Activated B cell treated with CpG ODN at 0.5 μM for 24 hours (primary cell): Measurements from ENCODE around the gene SF3B1. TPM values are rescaled to one million over a fixed set of nuclear protein-coding genes. Genes with fewer than 3 reads are reported as not detected.

Experiments
- ATAC-seq: fragments of 200-7000 bp; cut with Tn5 transposase; one replicate; pipeline ENCODE4 v1.10.0; 2021; ENCODE audit warnings: low read depth, mild to moderate bottlenecking, moderate library complexity
- CTCF ChIA-PET: fragments of 350-600 bp; sonication (Branson Sonifier 250); formaldehyde crosslinking; loops from one replicate; lab custom pipeline; 2021; ENCODE audit warnings: antibody characterized with exemption; lab: Charles Lee
- POLR2A ChIA-PET: fragments of 350-600 bp; sonication (Branson Sonifier 250); formaldehyde crosslinking; loops from one replicate; lab custom pipeline; 2021; ENCODE audit warnings: antibody characterized with exemption; lab: Charles Lee
- DNase-seq: peaks from one replicate; pipeline ENCODE4 v3.0.0; 2022
- H3K27ac Mint-ChIP-seq: one replicate; pipeline ENCODE4 v1.8.0; 2020; ENCODE audit warnings: mixed read lengths
- H3K27me3 Mint-ChIP-seq: one replicate; pipeline ENCODE4 v1.8.0; 2021; ENCODE audit warnings: mixed read lengths
- H3K36me3 Mint-ChIP-seq: one replicate; pipeline ENCODE4 v1.8.0; 2021; ENCODE audit warnings: low read depth, mixed read lengths
- H3K4me1 Mint-ChIP-seq: one replicate; pipeline ENCODE4 v1.8.0; 2021; ENCODE audit warnings: mixed read lengths
- H3K4me3 Mint-ChIP-seq: one replicate; pipeline ENCODE4 v1.8.0; 2020; ENCODE audit warnings: mild to moderate bottlenecking, mixed read lengths
- H3K9me3 Mint-ChIP-seq: one replicate; pipeline ENCODE4 v1.8.0; 2020; ENCODE audit warnings: mixed read lengths
- CTCF ChIP-seq: fragments of 200-600 bp; IDR thresholded peaks from one replicate; pipeline ENCODE4 v1.8.0; 2022; ENCODE audit warnings: antibody characterized with exemption, mild to moderate bottlenecking
- intact Hi-C: fragments of 100-400 bp; cut with micrococcal nuclease; formaldehyde crosslinking; loops from one replicate; pipeline ENCODE4 v1.15.1; 2024
- total RNA-seq: library from RNA; stranded (reverse); gene quantifications from 2 replicates; pipeline ENCODE4 v1.2.3, GENCODE V29; 2022

Gene SF3B1
- total RNA-seq, 1 donor from 2014 or later = 380 TPM

GRCh38 chr2:197414515-197414914 lies 20.3 kb downstream of the SF3B1 start:
- Mint-ChIP-seq H3K27ac (no peak overlapping the region), H3K9me3 (no peaks in the 10 kb centered on the region), H3K4me3 (no peak overlapping the region), H3K36me3 (peaks cover 75% of the 10 kb centered on the region), H3K27me3 (no peaks in the 10 kb centered on the region), H3K4me1 (no peaks in the 10 kb centered on the region)
- no peak for DNase-seq
- TF ChIP-seq CTCF = no peak
- intact Hi-C loops = no loop called here
- CTCF ChIA-PET = no interaction called here
- POLR2A ChIA-PET = interaction anchor here (0.9 kb wide), 1 partner anchor 20 kb away, joined by 3 read pairs; the partner anchor contains the start of gene SF3B1
- no peak for ATAC-seq

- no peak overlapping the region for H3K27ac Mint-ChIP-seq
- no peaks in the 10 kb centered on the region for H3K4me1 Mint-ChIP-seq
- ATAC-seq (no peak), DNase-seq (no peak)
- no peak for TF ChIP-seq CTCF
- H3K36me3 Mint-ChIP-seq = peaks cover 74% of the 10 kb centered on the region
- H3K27me3 Mint-ChIP-seq = no peaks in the 10 kb centered on the region
- ChIA-PET CTCF (no interaction called here), POLR2A (no interaction called here)
- no peaks in the 10 kb centered on the region for H3K9me3 Mint-ChIP-seq
- H3K4me3 Mint-ChIP-seq = no peak overlapping the region
- intact Hi-C loops = no loop called here
Observed at GRCh38 chr2:197414039-197414438, 20.8 kb downstream of the SF3B1 start.

GRCh38 chr2:197405582-197405981 lies 29.2 kb downstream of the SF3B1 start:
- Mint-ChIP-seq H3K27ac (no peak overlapping the region), H3K27me3 (no peaks in the 10 kb centered on the region), H3K9me3 (no peaks in the 10 kb centered on the region), H3K4me3 (no peak overlapping the region), H3K36me3 (peaks cover 90% of the 10 kb centered on the region), H3K4me1 (no peaks in the 10 kb centered on the region)
- ATAC-seq (no peak), DNase-seq (no peak)
- no peak for TF ChIP-seq CTCF
- intact Hi-C loops = loop anchor here (5.0 kb wide), 1 partner anchor 67 kb away; no protein-coding TSS in a partner anchor
- ChIA-PET POLR2A (no interaction called here), CTCF (no interaction called here)

- ChIA-PET POLR2A (no interaction called here), CTCF (no interaction called here)
- H3K4me1 Mint-ChIP-seq = no peaks in the 10 kb centered on the region
- no peak for TF ChIP-seq CTCF
- no peak for ATAC-seq
- peaks cover 89% of the 10 kb centered on the region for H3K36me3 Mint-ChIP-seq
- H3K27ac Mint-ChIP-seq = no peak overlapping the region
- no peaks in the 10 kb centered on the region for H3K9me3 Mint-ChIP-seq
- H3K4me3 Mint-ChIP-seq = no peak overlapping the region
- no peaks in the 10 kb centered on the region for H3K27me3 Mint-ChIP-seq
- intact Hi-C loops = loop anchor here (2.0 to 5.0 kb wide), 2 partner anchors 21 to 92 kb away; no protein-coding TSS in a partner anchor
- DNase-seq = no peak
Observed at GRCh38 chr2:197399887-197400540, 34.8 kb downstream of the SF3B1 start.

GRCh38 chr2:197398913-197399312 lies 35.9 kb downstream of the SF3B1 start:
- no peaks in the 10 kb centered on the region for H3K4me1 Mint-ChIP-seq
- DNase-seq (no peak), ATAC-seq (no peak)
- H3K27ac Mint-ChIP-seq = no peak overlapping the region
- H3K4me3 Mint-ChIP-seq = no peak overlapping the region
- H3K27me3 Mint-ChIP-seq = no peaks in the 10 kb centered on the region
- intact Hi-C loops = no loop called here
- POLR2A ChIA-PET = no interaction called here
- H3K36me3 Mint-ChIP-seq = peaks cover 88% of the 10 kb centered on the region
- H3K9me3 Mint-ChIP-seq = no peaks in the 10 kb centered on the region
- CTCF ChIA-PET = no interaction called here
- TF ChIP-seq CTCF = no peak
